Measurements from ENCODE around the gene HTT-AS. TPM values are rescaled to one million over a fixed set of nuclear protein-coding genes. Genes with fewer than 3 reads are reported as not detected.
A peak's percentile ranks its signal among the peaks of the same experiment; 100 is the strongest.

Gene HTT-AS
- not detected in 2 replicates for total RNA-seq

DNA sequence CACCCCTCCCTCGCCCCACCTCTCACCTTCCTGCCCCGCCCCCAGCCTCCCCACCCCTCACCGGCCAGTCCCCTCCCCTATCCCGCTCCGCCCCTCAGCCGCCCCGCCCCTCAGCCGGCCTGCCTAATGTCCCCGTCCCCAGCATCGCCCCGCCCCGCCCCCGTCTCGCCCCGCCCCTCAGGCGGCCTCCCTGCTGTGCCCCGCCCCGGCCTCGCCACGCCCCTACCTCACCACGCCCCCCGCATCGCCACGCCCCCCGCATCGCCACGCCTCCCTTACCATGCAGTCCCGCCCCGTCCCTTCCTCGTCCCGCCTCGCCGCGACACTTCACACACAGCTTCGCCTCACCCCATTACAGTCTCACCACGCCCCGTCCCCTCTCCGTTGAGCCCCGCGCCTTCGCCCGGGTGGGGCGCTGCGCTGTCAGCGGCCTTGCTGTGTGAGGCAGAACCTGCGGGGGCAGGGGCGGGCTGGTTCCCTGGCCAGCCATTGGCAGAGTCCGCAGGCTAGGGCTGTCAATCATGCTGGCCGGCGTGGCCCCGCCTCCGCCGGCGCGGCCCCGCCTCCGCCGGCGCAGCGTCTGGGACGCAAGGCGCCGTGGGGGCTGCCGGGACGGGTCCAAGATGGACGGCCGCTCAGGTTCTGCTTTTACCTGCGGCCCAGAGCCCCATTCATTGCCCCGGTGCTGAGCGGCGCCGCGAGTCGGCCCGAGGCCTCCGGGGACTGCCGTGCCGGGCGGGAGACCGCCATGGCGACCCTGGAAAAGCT, at the start of gene HTT-AS, which contains the start of gene HTT:
Gene HTT-AS (minus strand): TSS at position 461 of the 768 bp plus-strand sequence.
Gene HTT (plus strand): TSS at position 604 of the 768 bp plus-strand sequence. CDS start 145 bp downstream, at position 749.
- no peaks in the 10 kb centered on the region for H3K27me3 ChIP-seq (ENCODE audit: control insufficient read depth, insufficient read depth, low read length)
- H3K36me3 ChIP-seq (ENCODE audit: control insufficient read depth, insufficient read depth, low read length): no peaks in the 10 kb centered on the region
- TF ChIP-seq, protein P1, sequence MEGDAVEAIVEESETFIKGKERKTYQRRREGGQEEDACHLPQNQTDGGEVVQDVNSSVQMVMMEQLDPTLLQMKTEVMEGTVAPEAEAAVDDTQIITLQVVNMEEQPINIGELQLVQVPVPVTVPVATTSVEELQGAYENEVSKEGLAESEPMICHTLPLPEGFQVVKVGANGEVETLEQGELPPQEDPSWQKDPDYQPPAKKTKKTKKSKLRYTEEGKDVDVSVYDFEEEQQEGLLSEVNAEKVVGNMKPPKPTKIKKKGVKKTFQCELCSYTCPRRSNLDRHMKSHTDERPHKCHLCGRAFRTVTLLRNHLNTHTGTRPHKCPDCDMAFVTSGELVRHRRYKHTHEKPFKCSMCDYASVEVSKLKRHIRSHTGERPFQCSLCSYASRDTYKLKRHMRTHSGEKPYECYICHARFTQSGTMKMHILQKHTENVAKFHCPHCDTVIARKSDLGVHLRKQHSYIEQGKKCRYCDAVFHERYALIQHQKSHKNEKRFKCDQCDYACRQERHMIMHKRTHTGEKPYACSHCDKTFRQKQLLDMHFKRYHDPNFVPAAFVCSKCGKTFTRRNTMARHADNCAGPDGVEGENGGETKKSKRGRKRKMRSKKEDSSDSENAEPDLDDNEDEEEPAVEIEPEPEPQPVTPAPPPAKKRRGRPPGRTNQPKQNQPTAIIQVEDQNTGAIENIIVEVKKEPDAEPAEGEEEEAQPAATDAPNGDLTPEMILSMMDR (IDR thresholded peaks at IDR 0.05; ENCODE audit: insufficient read depth, low read length, poor library complexity, severe bottlenecking): no peak
- peak; percentile 69 for DNase-seq (ENCODE audit: low read depth)
- peak within 1 kb of the TSS; percentile 70 for H3K4me3 ChIP-seq (ENCODE audit: low read depth, low read length)

DNA sequence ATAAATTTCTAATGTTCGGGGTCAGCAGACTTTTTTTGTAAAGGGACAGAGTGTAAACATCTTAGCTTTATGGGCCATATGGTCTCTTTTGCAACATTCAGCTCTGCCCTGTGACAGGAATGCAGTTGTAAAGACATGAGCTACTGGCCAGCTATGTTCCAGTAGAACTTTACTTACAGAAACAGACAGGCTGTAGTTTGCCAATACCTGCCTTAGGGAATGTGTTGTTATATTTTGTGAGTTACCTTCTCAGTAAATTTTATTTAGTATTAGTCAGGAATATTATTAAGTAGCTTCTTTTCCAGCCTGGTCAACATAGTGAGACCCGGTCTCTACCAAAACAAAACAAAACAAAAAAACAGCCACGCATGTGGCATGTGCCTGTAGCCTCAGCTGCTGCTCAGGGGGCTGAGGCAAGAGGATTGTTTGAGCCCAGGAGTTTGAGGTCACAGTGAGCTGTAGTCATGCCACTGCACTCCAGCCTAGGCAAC, 48.9 kb upstream of the HTT-AS start:
- TF ChIP-seq, protein P1 (IDR thresholded peaks at IDR 0.05; ENCODE audit: insufficient read depth, low read length, poor library complexity, severe bottlenecking): no peak
- H3K4me3 ChIP-seq (ENCODE audit: low read depth, low read length): no peak overlapping the region
- no peaks in the 10 kb centered on the region for H3K27me3 ChIP-seq (ENCODE audit: control insufficient read depth, insufficient read depth, low read length)
- H3K36me3 ChIP-seq (ENCODE audit: control insufficient read depth, insufficient read depth, low read length): peaks cover 1% of the 10 kb centered on the region
- no peak for DNase-seq (ENCODE audit: low read depth)

DNA sequence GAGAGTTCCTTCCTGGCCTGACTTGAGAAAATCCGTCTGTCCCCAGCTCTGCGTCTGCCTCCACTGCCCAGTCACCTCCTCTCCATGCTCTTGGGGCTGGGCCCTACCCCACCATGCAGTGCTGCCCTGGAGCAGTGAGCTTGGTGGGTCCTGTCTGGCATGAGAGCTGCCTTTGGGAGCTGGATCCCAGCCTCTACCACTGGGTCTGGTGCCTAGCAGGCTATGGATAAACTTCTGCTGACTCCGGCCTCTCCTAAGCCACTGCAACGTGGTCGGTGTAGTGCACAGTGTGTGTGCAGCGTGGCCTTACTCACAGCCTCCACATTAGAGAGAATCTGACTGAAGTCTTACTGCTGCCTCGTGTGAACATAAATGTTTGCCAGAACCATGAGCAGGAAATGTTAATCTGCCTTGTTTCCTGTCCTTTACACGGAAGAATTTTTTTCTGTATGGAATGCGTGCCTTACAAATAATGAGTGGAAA, 47.8 kb upstream of the HTT-AS start:
- DNase-seq (ENCODE audit: low read depth): no peak
- Histone ChIP-seq H3K36me3 (ENCODE audit: control insufficient read depth, insufficient read depth, low read length) (peaks cover 1% of the 10 kb centered on the region), H3K4me3 (ENCODE audit: low read depth, low read length) (no peak overlapping the region), H3K27me3 (ENCODE audit: control insufficient read depth, insufficient read depth, low read length) (no peaks in the 10 kb centered on the region)
- TF ChIP-seq, protein P1 (IDR thresholded peaks at IDR 0.05; ENCODE audit: insufficient read depth, low read length, poor library complexity, severe bottlenecking): no peak

DNA sequence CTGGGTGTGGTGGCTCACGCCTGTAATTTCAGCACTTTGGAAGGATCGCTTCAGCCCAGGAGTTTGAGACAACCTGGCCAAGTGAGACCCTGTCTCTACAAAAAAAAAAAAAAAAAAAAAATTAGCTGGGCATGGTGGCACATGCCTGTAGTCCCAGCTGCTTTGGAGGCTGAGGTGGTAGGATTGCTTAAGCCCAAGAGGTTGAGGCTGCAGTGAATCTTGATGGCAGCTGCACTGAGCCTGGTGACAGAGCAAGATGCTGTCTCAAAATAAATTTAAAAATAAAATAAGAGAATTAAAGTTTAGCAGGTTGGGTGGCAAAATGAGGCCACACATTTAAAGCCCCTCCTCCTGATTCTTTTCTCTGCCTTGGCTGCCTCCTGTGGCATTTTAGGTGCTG, 47.3 kb upstream of the HTT-AS start:
- H3K36me3 ChIP-seq (ENCODE audit: control insufficient read depth, insufficient read depth, low read length): peaks cover 1% of the 10 kb centered on the region

DNA sequence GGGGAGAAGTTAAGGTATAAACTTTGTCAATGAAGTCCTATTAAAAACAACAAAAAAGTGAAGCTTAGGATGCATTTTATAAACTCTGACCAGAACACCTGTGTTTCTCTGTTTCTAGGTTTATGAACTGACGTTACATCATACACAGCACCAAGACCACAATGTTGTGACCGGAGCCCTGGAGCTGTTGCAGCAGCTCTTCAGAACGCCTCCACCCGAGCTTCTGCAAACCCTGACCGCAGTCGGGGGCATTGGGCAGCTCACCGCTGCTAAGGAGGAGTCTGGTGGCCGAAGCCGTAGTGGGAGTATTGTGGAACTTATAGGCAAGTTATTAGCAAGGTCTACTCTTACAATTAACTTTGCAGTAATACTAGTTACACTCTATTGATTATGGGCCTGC, 46.8 kb upstream of the HTT-AS start:
- no peaks in the 10 kb centered on the region for H3K27me3 ChIP-seq (ENCODE audit: control insufficient read depth, insufficient read depth, low read length)
- no peak for DNase-seq (ENCODE audit: low read depth)
- TF ChIP-seq, protein P1 (IDR thresholded peaks at IDR 0.05; ENCODE audit: insufficient read depth, low read length, poor library complexity, severe bottlenecking): no peak
- H3K36me3 ChIP-seq (ENCODE audit: control insufficient read depth, insufficient read depth, low read length): peaks cover 2% of the 10 kb centered on the region
- no peak overlapping the region for H3K4me3 ChIP-seq (ENCODE audit: low read depth, low read length)

More for the DNA sequence above, 47.3 kb upstream of the HTT-AS start:
- TF ChIP-seq, protein P1 (IDR thresholded peaks at IDR 0.05; ENCODE audit: insufficient read depth, low read length, poor library complexity, severe bottlenecking): no peak
- DNase-seq (ENCODE audit: low read depth): no peak
- Histone ChIP-seq H3K27me3 (ENCODE audit: control insufficient read depth, insufficient read depth, low read length) (no peaks in the 10 kb centered on the region), H3K4me3 (ENCODE audit: low read depth, low read length) (no peak overlapping the region)
